IMR-90 (cell line): ENCODE data around the gene MFSD6.

Experiments used
- BHLHE40 ChIP-seq: fragments of 150-350 bp; IDR thresholded peaks from 2 replicates; pipeline ENCODE4 v1.6.1; 2016; ENCODE audit warnings: mild to moderate bottlenecking, low read depth, low read length
- CEBPB ChIP-seq: IDR thresholded peaks from 2 replicates; pipeline ENCODE4 v1.6.1; 2012; ENCODE audit warnings: low read depth, low read length, improper control_type of control experiment
- MAZ ChIP-seq: IDR thresholded peaks from 2 replicates; pipeline ENCODE4 v1.6.1; 2012; ENCODE audit warnings: low read depth, mild to moderate bottlenecking, low read length, improper control_type of control experiment, moderate library complexity, borderline replicate concordance
- MXI1 ChIP-seq: IDR thresholded peaks from 2 replicates; pipeline ENCODE4 v1.6.1; 2012; ENCODE audit warnings: low read depth, mild to moderate bottlenecking, low read length, moderate library complexity, borderline replicate concordance
- NFE2L2 ChIP-seq: fragments of 150-350 bp; IDR thresholded peaks from 2 replicates; pipeline ENCODE4 v1.6.1; 2016; ENCODE audit warnings: low read depth, mild to moderate bottlenecking, low read length
- POLR2A ChIP-seq: IDR thresholded peaks from 2 replicates; pipeline ENCODE4 v1.6.1; 2012; ENCODE audit warnings: mild to moderate bottlenecking, low read depth, low read length
- RAD21 ChIP-seq: IDR thresholded peaks from 2 replicates; pipeline ENCODE4 v1.6.1; 2012; ENCODE audit warnings: low read length, improper control_type of control experiment
- RCOR1 ChIP-seq: IDR thresholded peaks from 2 replicates; pipeline ENCODE4 v1.6.1; 2012; ENCODE audit warnings: mild to moderate bottlenecking, low read length, improper control_type of control experiment; ENCODE audit not compliant: insufficient replicate concordance
- SMC3 ChIP-seq: fragments of 150-350 bp; IDR thresholded peaks from 2 replicates; pipeline ENCODE4 v1.6.1; 2016; ENCODE audit warnings: low read depth, mild to moderate bottlenecking, antibody characterized with exemption, low read length, moderate library complexity
- TF ChIP-seq, protein P1 (sequence below): conservative IDR thresholded peaks from 2 replicates; pipeline ENCODE4 v1.5.1; 2012; ENCODE audit warnings: mild to moderate bottlenecking, low read depth, low read length, improper control_type of control experiment

- no peak for TF ChIP-seq BHLHE40
- TF ChIP-seq, protein P1, sequence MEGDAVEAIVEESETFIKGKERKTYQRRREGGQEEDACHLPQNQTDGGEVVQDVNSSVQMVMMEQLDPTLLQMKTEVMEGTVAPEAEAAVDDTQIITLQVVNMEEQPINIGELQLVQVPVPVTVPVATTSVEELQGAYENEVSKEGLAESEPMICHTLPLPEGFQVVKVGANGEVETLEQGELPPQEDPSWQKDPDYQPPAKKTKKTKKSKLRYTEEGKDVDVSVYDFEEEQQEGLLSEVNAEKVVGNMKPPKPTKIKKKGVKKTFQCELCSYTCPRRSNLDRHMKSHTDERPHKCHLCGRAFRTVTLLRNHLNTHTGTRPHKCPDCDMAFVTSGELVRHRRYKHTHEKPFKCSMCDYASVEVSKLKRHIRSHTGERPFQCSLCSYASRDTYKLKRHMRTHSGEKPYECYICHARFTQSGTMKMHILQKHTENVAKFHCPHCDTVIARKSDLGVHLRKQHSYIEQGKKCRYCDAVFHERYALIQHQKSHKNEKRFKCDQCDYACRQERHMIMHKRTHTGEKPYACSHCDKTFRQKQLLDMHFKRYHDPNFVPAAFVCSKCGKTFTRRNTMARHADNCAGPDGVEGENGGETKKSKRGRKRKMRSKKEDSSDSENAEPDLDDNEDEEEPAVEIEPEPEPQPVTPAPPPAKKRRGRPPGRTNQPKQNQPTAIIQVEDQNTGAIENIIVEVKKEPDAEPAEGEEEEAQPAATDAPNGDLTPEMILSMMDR: no peak
- no peak for TF ChIP-seq SMC3
- TF ChIP-seq POLR2A: no peak
- TF ChIP-seq MXI1: no peak
- TF ChIP-seq RAD21: no peak
- no peak for TF ChIP-seq RCOR1
- TF ChIP-seq CEBPB: no peak
- no peak for TF ChIP-seq MAZ
- TF ChIP-seq NFE2L2: no peak
Measured at GRCh38 chr2:190538201-190538600, 130.0 kb downstream of the MFSD6 start.
